ENCODE data around the gene EME1.

Gene EME1

GRCh38 chr17:50348522-50349242 lies 24.3 kb upstream of the EME1 start:
- DNase-seq: no peak

GRCh38 chr17:50349243-50349600 lies 23.8 kb upstream of the EME1 start:
- no peak for DNase-seq

GRCh38 chr17:50350733-50351132 lies 22.3 kb upstream of the EME1 start:
- no peak for DNase-seq

GRCh38 chr17:50352072-50352692 lies 20.8 kb upstream of the EME1 start:
- no peak for DNase-seq

- DNase-seq: no peak
Observed at GRCh38 chr17:50352693-50353599, 20.1 kb upstream of the EME1 start.

- DNase-seq: no peak
Observed at GRCh38 chr17:50353600-50354195, 19.3 kb upstream of the EME1 start.

GRCh38 chr17:50354198-50354597 lies 18.8 kb upstream of the EME1 start:
- DNase-seq: no peak

- no peak for DNase-seq
Observed at GRCh38 chr17:50354776-50355175, 18.3 kb upstream of the EME1 start.

GRCh38 chr17:50355336-50355700 lies 17.7 kb upstream of the EME1 start:
- DNase-seq: no peak

GRCh38 chr17:50355701-50356341 lies 17.2 kb upstream of the EME1 start:
- no peak for DNase-seq

GRCh38 chr17:50356418-50356817 lies 16.6 kb upstream of the EME1 start:
- no peak for DNase-seq

GRCh38 chr17:50356892-50357510 lies 16.0 kb upstream of the EME1 start:
- no peak for DNase-seq

- no peak for DNase-seq
Observed at GRCh38 chr17:50358177-50358576, 14.9 kb upstream of the EME1 start.

GRCh38 chr17:50359005-50359699 lies 13.9 kb upstream of the EME1 start:
- DNase-seq: no peak

GRCh38 chr17:50359998-50360461 lies 13.0 kb upstream of the EME1 start:
- no peak for DNase-seq

GRCh38 chr17:50360486-50361115 lies 12.4 kb upstream of the EME1 start:
- no peak for DNase-seq

GRCh38 chr17:50361561-50362480 lies 11.2 kb upstream of the EME1 start:
- peak; percentile 73 for DNase-seq

- no peak for DNase-seq
Observed at GRCh38 chr17:50362661-50363060, 10.4 kb upstream of the EME1 start.

- DNase-seq: peak; percentile 88
Observed at GRCh38 chr17:50363217-50364060, 9.6 kb upstream of the EME1 start.

Data from NCI-H69 (cell line).